HCT116 (cell line): ENCODE data around the gene TBX3.

ENCODE experiments used
- EGR1 ChIP-seq: IDR thresholded peaks from 2 replicates; pipeline ENCODE4 v1.6.1; 2012; ENCODE audit warnings: low read depth
- EZH2 ChIP-seq: fragments of 200-600 bp; sonication (generic); IDR thresholded peaks from 2 replicates; pipeline ENCODE4 v1.6.1; 2017; ENCODE audit warnings: antibody characterized with exemption, mixed run types
- FOSL1 ChIP-seq: IDR thresholded peaks from 2 replicates; pipeline ENCODE4 v1.6.1; 2012; ENCODE audit warnings: low read depth
- POLR2A ChIP-seq: IDR thresholded peaks from 2 replicates; pipeline ENCODE4 v1.7.0; 2011; ENCODE audit warnings: borderline replicate concordance; ENCODE audit not compliant: insufficient read depth, insufficient read length; ENCODE audit errors: extremely low read depth
- POLR2AphosphoS5 ChIP-seq: IDR thresholded peaks from 2 replicates; pipeline ENCODE4 v1.6.1; 2011; ENCODE audit warnings: mild to moderate bottlenecking, low read depth, low read length, moderate library complexity
- RAD21 ChIP-seq: IDR thresholded peaks from 2 replicates; pipeline ENCODE4 v1.6.1; 2012; ENCODE audit warnings: low read depth, mild to moderate bottlenecking
- SP1 ChIP-seq: IDR thresholded peaks from 2 replicates; pipeline ENCODE4 v1.6.1; 2012; ENCODE audit warnings: low read depth
- ZNF274 ChIP-seq: fragments of 200-500 bp; sonication (Bioruptor generic); IDR thresholded peaks from 2 replicates; pipeline ENCODE4 v1.6.1; 2014; ENCODE audit warnings: mild to moderate bottlenecking, low read depth, low read length, inconsistent platforms
- TF ChIP-seq, protein P1 (sequence below), 3 experiments: fragments of 200-600 bp in 1 of 3; sonication (generic) in 1 of 3; IDR thresholded peaks in 2 of 3; conservative IDR thresholded peaks in 1 of 3; 2 replicates each; pipeline ENCODE4 v1.5.1; 2012 to 2017; ENCODE audit warnings: low read depth in 2 of 3, low read length in 2 of 3, antibody characterized with exemption in 1 of 3, borderline replicate concordance in 1 of 3, control low read depth in 1 of 3, mild to moderate bottlenecking in 1 of 3, mixed read lengths in 1 of 3, mixed run types in 1 of 3, moderate library complexity in 1 of 3; ENCODE audit not compliant: insufficient read depth in 1 of 3
- TF ChIP-seq, protein P2 (sequence below): IDR thresholded peaks from 2 replicates; pipeline ENCODE4 v1.6.1; 2012; ENCODE audit warnings: low read depth
- TF ChIP-seq, protein P3 (sequence below): IDR thresholded peaks from 2 replicates; pipeline ENCODE4 v1.6.1; 2012

DNA sequence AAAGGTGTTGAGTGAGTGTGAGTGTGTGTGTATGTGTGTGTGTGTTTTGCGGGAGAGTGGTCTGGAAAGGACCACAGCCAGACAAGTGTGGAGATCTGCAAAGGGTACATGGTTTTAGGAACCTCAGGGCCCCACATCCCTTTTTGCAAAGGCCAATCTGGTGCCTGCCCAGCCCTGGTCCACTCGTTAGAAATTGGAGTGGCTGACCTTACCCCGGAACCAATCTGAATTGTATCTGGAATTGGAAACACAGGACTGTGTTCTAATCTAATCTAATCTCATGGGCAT is 11.3 kb upstream of the TBX3 start:
- no peak for TF ChIP-seq POLR2A
- TF ChIP-seq POLR2AphosphoS5 = no peak
- no peak for TF ChIP-seq ZNF274
- TF ChIP-seq, protein P1, sequence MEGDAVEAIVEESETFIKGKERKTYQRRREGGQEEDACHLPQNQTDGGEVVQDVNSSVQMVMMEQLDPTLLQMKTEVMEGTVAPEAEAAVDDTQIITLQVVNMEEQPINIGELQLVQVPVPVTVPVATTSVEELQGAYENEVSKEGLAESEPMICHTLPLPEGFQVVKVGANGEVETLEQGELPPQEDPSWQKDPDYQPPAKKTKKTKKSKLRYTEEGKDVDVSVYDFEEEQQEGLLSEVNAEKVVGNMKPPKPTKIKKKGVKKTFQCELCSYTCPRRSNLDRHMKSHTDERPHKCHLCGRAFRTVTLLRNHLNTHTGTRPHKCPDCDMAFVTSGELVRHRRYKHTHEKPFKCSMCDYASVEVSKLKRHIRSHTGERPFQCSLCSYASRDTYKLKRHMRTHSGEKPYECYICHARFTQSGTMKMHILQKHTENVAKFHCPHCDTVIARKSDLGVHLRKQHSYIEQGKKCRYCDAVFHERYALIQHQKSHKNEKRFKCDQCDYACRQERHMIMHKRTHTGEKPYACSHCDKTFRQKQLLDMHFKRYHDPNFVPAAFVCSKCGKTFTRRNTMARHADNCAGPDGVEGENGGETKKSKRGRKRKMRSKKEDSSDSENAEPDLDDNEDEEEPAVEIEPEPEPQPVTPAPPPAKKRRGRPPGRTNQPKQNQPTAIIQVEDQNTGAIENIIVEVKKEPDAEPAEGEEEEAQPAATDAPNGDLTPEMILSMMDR (IDR thresholded peaks at IDR 0.05 in 2 of 3, conservative IDR thresholded peaks at IDR 0.05 in 1 of 3; ENCODE audit: borderline replicate concordance in 1 of 3, insufficient read depth in 1 of 3, low read depth in 2 of 3, low read length in 2 of 3) = no peak
- TF ChIP-seq, protein P2, sequence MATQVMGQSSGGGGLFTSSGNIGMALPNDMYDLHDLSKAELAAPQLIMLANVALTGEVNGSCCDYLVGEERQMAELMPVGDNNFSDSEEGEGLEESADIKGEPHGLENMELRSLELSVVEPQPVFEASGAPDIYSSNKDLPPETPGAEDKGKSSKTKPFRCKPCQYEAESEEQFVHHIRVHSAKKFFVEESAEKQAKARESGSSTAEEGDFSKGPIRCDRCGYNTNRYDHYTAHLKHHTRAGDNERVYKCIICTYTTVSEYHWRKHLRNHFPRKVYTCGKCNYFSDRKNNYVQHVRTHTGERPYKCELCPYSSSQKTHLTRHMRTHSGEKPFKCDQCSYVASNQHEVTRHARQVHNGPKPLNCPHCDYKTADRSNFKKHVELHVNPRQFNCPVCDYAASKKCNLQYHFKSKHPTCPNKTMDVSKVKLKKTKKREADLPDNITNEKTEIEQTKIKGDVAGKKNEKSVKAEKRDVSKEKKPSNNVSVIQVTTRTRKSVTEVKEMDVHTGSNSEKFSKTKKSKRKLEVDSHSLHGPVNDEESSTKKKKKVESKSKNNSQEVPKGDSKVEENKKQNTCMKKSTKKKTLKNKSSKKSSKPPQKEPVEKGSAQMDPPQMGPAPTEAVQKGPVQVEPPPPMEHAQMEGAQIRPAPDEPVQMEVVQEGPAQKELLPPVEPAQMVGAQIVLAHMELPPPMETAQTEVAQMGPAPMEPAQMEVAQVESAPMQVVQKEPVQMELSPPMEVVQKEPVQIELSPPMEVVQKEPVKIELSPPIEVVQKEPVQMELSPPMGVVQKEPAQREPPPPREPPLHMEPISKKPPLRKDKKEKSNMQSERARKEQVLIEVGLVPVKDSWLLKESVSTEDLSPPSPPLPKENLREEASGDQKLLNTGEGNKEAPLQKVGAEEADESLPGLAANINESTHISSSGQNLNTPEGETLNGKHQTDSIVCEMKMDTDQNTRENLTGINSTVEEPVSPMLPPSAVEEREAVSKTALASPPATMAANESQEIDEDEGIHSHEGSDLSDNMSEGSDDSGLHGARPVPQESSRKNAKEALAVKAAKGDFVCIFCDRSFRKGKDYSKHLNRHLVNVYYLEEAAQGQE = no peak
- no peak for TF ChIP-seq EZH2
- no peak for TF ChIP-seq SP1
- TF ChIP-seq RAD21 = no peak
- TF ChIP-seq, protein P3, sequence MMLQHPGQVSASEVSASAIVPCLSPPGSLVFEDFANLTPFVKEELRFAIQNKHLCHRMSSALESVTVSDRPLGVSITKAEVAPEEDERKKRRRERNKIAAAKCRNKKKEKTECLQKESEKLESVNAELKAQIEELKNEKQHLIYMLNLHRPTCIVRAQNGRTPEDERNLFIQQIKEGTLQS = no peak
- no peak for TF ChIP-seq EGR1
- TF ChIP-seq FOSL1 = no peak
